HCT116 (cell line): ENCODE data around the gene CNTNAP2. TPM values are rescaled to one million over a fixed set of nuclear protein-coding genes. Genes with fewer than 3 reads are reported as not detected.

Experiments used
- ATAC-seq: fragments of 200-7000 bp; cut with Tn5 transposase; 2 replicates; pipeline ENCODE4 v1.9.1; 2020; ENCODE audit warnings: mild to moderate bottlenecking, moderate library complexity
- BruUV-seq: library from RNA; stranded (reverse); fragments of 400-500 nt; replicated peaks from 2 replicates; lab custom pipeline; 2021; lab: Mats Ljungman, UMichigan
- CTCF ChIA-PET: fragments of 300-600 bp; sonication (Branson Sonifier 250); formaldehyde crosslinking; loops from one replicate; lab custom pipeline; 2021; ENCODE audit warnings: antibody characterized with exemption; lab: Charles Lee
- POLR2A ChIA-PET: fragments of 300-600, 350-600 bp; sonication (Branson Sonifier 250); formaldehyde crosslinking; loops from one replicate; lab custom pipeline; 2021; ENCODE audit warnings: antibody characterized with exemption; lab: Charles Lee
- RAD21 ChIA-PET, 2 experiments: fragments of 300-600 bp; sonication (Branson Sonifier 250); formaldehyde crosslinking; loops; one replicate each; lab custom pipeline; 2023; ENCODE audit warnings: low total read pairs in 2 of 2; ENCODE audit not compliant: uncharacterized antibody in 2 of 2, unreplicated experiment in 2 of 2, low non-redundant PET in 1 of 2; lab: Charles Lee
- DNase-seq: peaks from one replicate; pipeline ENCODE4 v3.0.0-alpha.2; 2010; ENCODE audit warnings: low read depth, low spot score
- H2AFZ ChIP-seq: fragments of 200-600 bp; shearing (Covaris generic), sonication (generic); 2 replicates; pipeline ENCODE4 v1.6.1; 2017; ENCODE audit warnings: low read depth, mixed run types, mixed read lengths, antibody characterized with exemption, low read length; ENCODE audit not compliant: poor library complexity, severe bottlenecking
- H3K27ac ChIP-seq: 2 replicates; pipeline ENCODE4 v1.5.1; 2012; ENCODE audit warnings: low read depth, low read length
- H3K27me3 ChIP-seq: fragments of 200-600 bp; sonication (generic); 2 replicates; pipeline ENCODE4 v1.6.1; 2016; ENCODE audit warnings: mixed run types, low read length, mixed read lengths; ENCODE audit not compliant: insufficient read depth
- H3K36me3 ChIP-seq, 2 experiments: fragments of 200-500 bp in 1 of 2; fragments of 200-600 bp in 1 of 2; sonication (Bioruptor generic) in 1 of 2; sonication (generic) in 1 of 2; 2 replicates each; pipeline versions ENCODE4 v1.5.1 to v1.6.1; 2014 to 2016; ENCODE audit warnings: low read length in 2 of 2, inconsistent platforms in 1 of 2, mixed read lengths in 1 of 2, mixed run types in 1 of 2; ENCODE audit not compliant: insufficient read depth in 2 of 2, control insufficient read depth in 1 of 2
- H3K4me1 ChIP-seq, 2 experiments: fragments of 200-600 bp in 1 of 2; sonication (generic) in 1 of 2; 2 replicates each; pipeline versions ENCODE4 v1.5.1 to v1.6.1; 2012 to 2017; ENCODE audit warnings: low read length in 2 of 2, inconsistent platforms in 1 of 2, mild to moderate bottlenecking in 1 of 2, mixed read lengths in 1 of 2, mixed run types in 1 of 2, moderate library complexity in 1 of 2; ENCODE audit not compliant: insufficient read depth in 2 of 2, control insufficient read depth in 1 of 2
- H3K4me2 ChIP-seq: fragments of 200-600 bp; sonication (generic); 2 replicates; pipeline ENCODE4 v1.6.1; 2017; ENCODE audit warnings: mixed run types, low read length, mixed read lengths
- H3K4me3 ChIP-seq, 2 experiments: fragments of 200-600 bp in 1 of 2; sonication (generic) in 1 of 2; replicated peaks in 1 of 2; 2 replicates each; pipeline ENCODE4 v1.5.1; 2011 to 2016; ENCODE audit warnings: low read length in 2 of 2, control low read depth in 1 of 2, low read depth in 1 of 2, mild to moderate bottlenecking in 1 of 2, mixed read lengths in 1 of 2, mixed run types in 1 of 2
- H3K79me2 ChIP-seq: fragments of 200-600 bp; sonication (generic); 2 replicates; pipeline ENCODE4 v1.6.1; 2017; ENCODE audit warnings: mild to moderate bottlenecking, mixed run types, low read length, moderate library complexity, mixed read lengths; ENCODE audit not compliant: insufficient read depth
- H3K9ac ChIP-seq: fragments of 200-600 bp; sonication (generic); 2 replicates; pipeline ENCODE4 v1.6.1; 2016; ENCODE audit warnings: low read length, mixed read lengths
- H3K9me2 ChIP-seq: fragments of 200-600 bp; sonication (generic), shearing (Covaris generic); 2 replicates; pipeline ENCODE4 v1.6.1; 2017; ENCODE audit warnings: mixed run types, mild to moderate bottlenecking, moderate library complexity; ENCODE audit not compliant: insufficient read depth
- H3K9me3 ChIP-seq, 2 experiments: fragments of 200-500 bp in 1 of 2; fragments of 200-600 bp in 1 of 2; sonication (Bioruptor generic) in 1 of 2; sonication (generic) in 1 of 2; 2 replicates each; pipeline ENCODE4 v1.6.1; 2014 to 2017; ENCODE audit warnings: low read length in 2 of 2, mixed read lengths in 2 of 2, inconsistent platforms in 1 of 2, low read depth in 1 of 2, mild to moderate bottlenecking in 1 of 2, mixed run types in 1 of 2, moderate library complexity in 1 of 2; ENCODE audit not compliant: control insufficient read depth in 1 of 2, insufficient read depth in 1 of 2
- H4K20me1 ChIP-seq: fragments of 200-600 bp; sonication (generic), shearing (Covaris generic); 2 replicates; pipeline ENCODE4 v1.6.1; 2017; ENCODE audit warnings: mixed run types, mild to moderate bottlenecking, moderate library complexity; ENCODE audit not compliant: insufficient read depth
- ATF3 ChIP-seq: IDR thresholded peaks from 2 replicates; pipeline ENCODE4 v1.6.1; 2012
- CBX3 ChIP-seq: IDR thresholded peaks from 2 replicates; pipeline ENCODE4 v1.6.1; 2012; ENCODE audit warnings: low read depth
- CEBPB ChIP-seq: IDR thresholded peaks from 2 replicates; pipeline ENCODE4 v1.6.1; 2012; ENCODE audit warnings: low read depth
- EGR1 ChIP-seq: IDR thresholded peaks from 2 replicates; pipeline ENCODE4 v1.6.1; 2012; ENCODE audit warnings: low read depth
- ELF1 ChIP-seq: IDR thresholded peaks from 2 replicates; pipeline ENCODE4 v1.6.1; 2012; ENCODE audit warnings: low read depth, borderline replicate concordance
- EZH2 ChIP-seq: fragments of 200-600 bp; sonication (generic); IDR thresholded peaks from 2 replicates; pipeline ENCODE4 v1.6.1; 2017; ENCODE audit warnings: antibody characterized with exemption, mixed run types
- JUND ChIP-seq: IDR thresholded peaks from 2 replicates; pipeline ENCODE4 v1.6.1; 2012
- MAX ChIP-seq: IDR thresholded peaks from 2 replicates; pipeline ENCODE4 v1.6.1; 2012
- POLR2A ChIP-seq: IDR thresholded peaks from 2 replicates; pipeline ENCODE4 v1.7.0; 2011; ENCODE audit warnings: borderline replicate concordance; ENCODE audit not compliant: insufficient read depth, insufficient read length; ENCODE audit errors: extremely low read depth
- RAD21 ChIP-seq: IDR thresholded peaks from 2 replicates; pipeline ENCODE4 v1.6.1; 2012; ENCODE audit warnings: low read depth, mild to moderate bottlenecking
- REST ChIP-seq: IDR thresholded peaks from 2 replicates; pipeline ENCODE4 v1.6.1; 2012; ENCODE audit warnings: low read depth
- SIN3A ChIP-seq: IDR thresholded peaks from 2 replicates; pipeline ENCODE4 v1.6.1; 2012; ENCODE audit warnings: low read depth
- SP1 ChIP-seq: IDR thresholded peaks from 2 replicates; pipeline ENCODE4 v1.6.1; 2012; ENCODE audit warnings: low read depth
- SRF ChIP-seq: IDR thresholded peaks from 2 replicates; pipeline ENCODE4 v1.6.1; 2012; ENCODE audit warnings: low read depth
- TCF7L2 ChIP-seq: IDR thresholded peaks from 2 replicates; pipeline ENCODE4 v1.7.0; 2011; ENCODE audit warnings: borderline replicate concordance, inconsistent platforms; ENCODE audit not compliant: insufficient read depth, insufficient read length; ENCODE audit errors: extremely low read depth
- YY1 ChIP-seq: IDR thresholded peaks from 2 replicates; pipeline ENCODE4 v1.6.1; 2011; ENCODE audit warnings: low read length, low read depth, moderate library complexity, mild to moderate bottlenecking; ENCODE audit not compliant: insufficient replicate concordance; ENCODE audit errors: extremely low read depth
- ZBTB33 ChIP-seq: IDR thresholded peaks from 2 replicates; pipeline ENCODE4 v1.6.1; 2011; ENCODE audit warnings: mild to moderate bottlenecking, low read length, moderate library complexity; ENCODE audit not compliant: insufficient replicate concordance; ENCODE audit errors: extremely low read depth
- ZFX ChIP-seq: fragments of 450-650 bp; IDR thresholded peaks from 2 replicates; pipeline ENCODE4 v1.6.1; 2017
- ZNF274 ChIP-seq: fragments of 200-500 bp; sonication (Bioruptor generic); IDR thresholded peaks from 2 replicates; pipeline ENCODE4 v1.6.1; 2014; ENCODE audit warnings: mild to moderate bottlenecking, low read depth, low read length, inconsistent platforms
- intact Hi-C: fragments of 100-400 bp; cut with micrococcal nuclease; formaldehyde crosslinking; loops from 2 replicates; pipeline ENCODE4 v1.10.0; 2022
- total RNA-seq: library from RNA; stranded (reverse); gene quantifications from one replicate; pipeline ENCODE4 v1.2.1, GENCODE V29; 2021; ENCODE audit not compliant: unreplicated experiment

CNTNAP2 gene
- total RNA-seq, 1 experiment from 2014 or later = 0.37 TPM

GRCh38 chr7:146542101-146542500, 425.5 kb downstream of the CNTNAP2 start (continued):
- TF ChIP-seq ZNF274 = no peak

- H3K79me2 ChIP-seq = no peaks in the 10 kb centered on the region
- peaks cover 3 to 14% of the 10 kb centered on the region in 2 experiments; a peak in 3 of 4 replicates for H3K9me3 ChIP-seq
- no peak overlapping the region for H3K4me2 ChIP-seq
- TF ChIP-seq REST (no peak), CBX3 (no peak), ATF3 (no peak), EZH2 (no peak), TCF7L2 (no peak), ZNF274 (no peak), EGR1 (no peak), SP1 (no peak), JUND (no peak), SRF (no peak), POLR2A (no peak), ZFX (no peak), SIN3A (no peak), MAX (no peak), YY1 (no peak), ZBTB33 (no peak), RAD21 (no peak), ELF1 (no peak), CEBPB (no peak)
- RAD21 ChIA-PET = no interaction called here
- no peak overlapping the region for H2AFZ ChIP-seq
- no peaks in the 10 kb centered on the region for H3K9me2 ChIP-seq
- H3K4me1 ChIP-seq = no peaks in the 10 kb centered on the region
- ATAC-seq = no peak
- H3K9ac ChIP-seq = no peak overlapping the region
- H3K27ac ChIP-seq = no peak overlapping the region
- H3K4me3 ChIP-seq = no peak overlapping the region
- H3K27me3 ChIP-seq = no peaks in the 10 kb centered on the region
- POLR2A ChIA-PET = no interaction called here
- BruUV-seq = no TSS peak
- CTCF ChIA-PET = no interaction called here
- H3K36me3 ChIP-seq = no peaks in the 10 kb centered on the region
- DNase-seq = no peak
- H4K20me1 ChIP-seq = no peaks in the 10 kb centered on the region
- intact Hi-C loops = no loop called here
Observed at GRCh38 chr7:146544748-146545147, 428.1 kb downstream of the CNTNAP2 start.
